Peyer's patch (tissue), 4 donors: Measurements from ENCODE around the gene PCSK5. TPM values are rescaled to one million over a fixed set of nuclear protein-coding genes. Genes with fewer than 3 reads are reported as not detected.

Source experiments
- DNase-seq, 3 donors: peaks; one replicate each; pipeline ENCODE4 v3.0.0-alpha.2; 2017 to 2019
- H3K27ac ChIP-seq, 4 donors: fragments of 200-600 bp; sonication (generic); one replicate each; pipeline ENCODE4 v1.5.1; 2016 to 2019
- H3K27me3 ChIP-seq, 2 donors: fragments of 200-600 bp; sonication (generic); one replicate each; pipeline ENCODE4 v1.5.1; 2019
- H3K36me3 ChIP-seq, 3 donors: fragments of 200-600 bp; sonication (generic); one replicate each; pipeline ENCODE4 v1.5.1; 2016 to 2019
- H3K4me1 ChIP-seq, 4 donors: fragments of 200-600 bp; sonication (generic); one replicate each; pipeline ENCODE4 v1.5.1; 2016 to 2019
- H3K4me3 ChIP-seq, 4 donors: fragments of 200-600 bp; sonication (generic); 1 replicate in 3 of 4; 2 replicates in 1 of 4; pipeline ENCODE4 v1.5.1; 2016 to 2019; ENCODE audit warnings: mild to moderate bottlenecking in 1 of 4
- H3K9me3 ChIP-seq, 4 donors: fragments of 200-600 bp; sonication (generic); one replicate each; pipeline ENCODE4 v1.5.1; 2016 to 2019; ENCODE audit warnings: mild to moderate bottlenecking in 1 of 4
- POLR2A ChIP-seq, 2 donors: fragments of 450-650 bp; IDR thresholded peaks; one replicate each; pipeline ENCODE4 v1.5.1; 2017; ENCODE audit warnings: antibody characterized with exemption in 2 of 2, mild to moderate bottlenecking in 2 of 2, moderate library complexity in 2 of 2
- total RNA-seq, 4 donors: library from RNA; depleted of rRNA; stranded (reverse); fragments of >200 nt; gene quantifications; one replicate each; pipeline ENCODE4 v1.1.0, GENCODE V29; 2016
- TF ChIP-seq, protein P1 (sequence below), 6 experiments: fragments of 450-650 bp in 4 of 6; fragments of 200-600 bp in 2 of 6; sonication (generic) in 1 of 6; IDR thresholded peaks; one replicate each; pipeline ENCODE4 v1.5.1; 2017 to 2019; ENCODE audit warnings: antibody characterized with exemption in 6 of 6, mild to moderate bottlenecking in 3 of 6, moderate library complexity in 1 of 6

The PCSK5 gene
- total RNA-seq, 4 donors from 2014 or later, result 77.6 to 488 (median 411) TPM

DNA sequence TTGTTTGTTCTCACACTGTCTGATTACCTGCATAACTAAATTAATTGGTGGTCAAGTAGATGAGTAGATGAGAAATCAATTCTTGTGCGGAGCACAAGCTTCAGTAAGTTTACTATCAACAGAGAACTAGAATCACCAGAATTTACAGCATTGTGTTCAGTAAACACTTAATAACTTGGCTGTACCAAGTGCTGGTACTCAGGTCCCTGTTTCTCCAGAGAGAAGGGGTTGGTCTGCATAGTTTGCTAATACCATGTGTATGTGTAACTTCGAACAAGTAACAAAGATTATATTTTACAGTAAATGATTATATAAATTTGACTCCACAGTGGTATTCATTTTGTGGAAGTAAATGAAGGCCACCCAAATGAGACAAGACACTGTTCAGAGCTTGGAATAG, 146.3 kb downstream of the PCSK5 start:
- DNase-seq, result no peak
- Histone ChIP-seq H3K4me3 (no peak overlapping the region), H3K36me3 (peaks cover 0 to 41% (median 0%) of the 10 kb centered on the region in 3 donors), H3K27me3 (no peaks in the 10 kb centered on the region), H3K4me1 (no peaks in the 10 kb centered on the region), H3K27ac (no peak overlapping the region), H3K9me3 (no peaks in the 10 kb centered on the region)
- TF ChIP-seq POLR2A (IDR thresholded peaks at IDR 0.05), result no peak
- TF ChIP-seq, protein P1, sequence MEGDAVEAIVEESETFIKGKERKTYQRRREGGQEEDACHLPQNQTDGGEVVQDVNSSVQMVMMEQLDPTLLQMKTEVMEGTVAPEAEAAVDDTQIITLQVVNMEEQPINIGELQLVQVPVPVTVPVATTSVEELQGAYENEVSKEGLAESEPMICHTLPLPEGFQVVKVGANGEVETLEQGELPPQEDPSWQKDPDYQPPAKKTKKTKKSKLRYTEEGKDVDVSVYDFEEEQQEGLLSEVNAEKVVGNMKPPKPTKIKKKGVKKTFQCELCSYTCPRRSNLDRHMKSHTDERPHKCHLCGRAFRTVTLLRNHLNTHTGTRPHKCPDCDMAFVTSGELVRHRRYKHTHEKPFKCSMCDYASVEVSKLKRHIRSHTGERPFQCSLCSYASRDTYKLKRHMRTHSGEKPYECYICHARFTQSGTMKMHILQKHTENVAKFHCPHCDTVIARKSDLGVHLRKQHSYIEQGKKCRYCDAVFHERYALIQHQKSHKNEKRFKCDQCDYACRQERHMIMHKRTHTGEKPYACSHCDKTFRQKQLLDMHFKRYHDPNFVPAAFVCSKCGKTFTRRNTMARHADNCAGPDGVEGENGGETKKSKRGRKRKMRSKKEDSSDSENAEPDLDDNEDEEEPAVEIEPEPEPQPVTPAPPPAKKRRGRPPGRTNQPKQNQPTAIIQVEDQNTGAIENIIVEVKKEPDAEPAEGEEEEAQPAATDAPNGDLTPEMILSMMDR (IDR thresholded peaks at IDR 0.05), result no peak

DNA sequence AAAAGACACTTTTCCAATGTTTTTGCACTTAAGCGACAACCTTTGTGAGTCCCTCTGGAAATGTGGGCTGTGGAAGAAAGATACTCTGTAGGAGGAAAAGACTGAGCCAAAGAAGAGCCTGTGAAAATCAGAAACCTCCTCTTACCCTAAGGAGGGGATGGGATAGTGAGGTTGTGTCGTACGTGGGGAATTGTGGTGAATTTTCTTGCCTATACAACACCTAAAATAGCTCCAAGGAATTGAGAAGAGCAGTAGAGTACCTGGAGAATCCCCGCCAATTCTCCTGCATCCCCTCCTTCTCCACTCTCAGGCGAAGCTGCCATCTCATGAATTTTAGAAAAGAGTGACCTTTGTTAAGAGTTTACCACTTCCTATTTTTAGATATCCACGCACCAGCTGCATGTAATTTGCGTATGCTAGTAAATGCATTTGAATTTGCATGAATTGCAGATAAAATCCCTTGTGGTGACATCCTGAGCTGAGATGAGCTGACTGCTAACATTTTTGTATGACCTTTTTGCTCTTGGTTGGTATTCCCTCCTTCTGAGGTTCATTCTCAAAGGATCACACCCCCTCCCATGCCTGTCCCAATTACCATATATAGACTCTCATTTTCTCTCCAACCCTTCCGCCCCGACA, 147.2 kb downstream of the PCSK5 start:
- no peaks in the 10 kb centered on the region for H3K27me3 ChIP-seq
- TF ChIP-seq POLR2A (IDR thresholded peaks at IDR 0.05), result no peak
- TF ChIP-seq, protein P1 (IDR thresholded peaks at IDR 0.05), result no peak
- no peak overlapping the region for H3K4me3 ChIP-seq
- H3K27ac ChIP-seq, result no peak overlapping the region
- no peaks in the 10 kb centered on the region for H3K4me1 ChIP-seq
- no peak for DNase-seq
- no peaks in the 10 kb centered on the region for H3K9me3 ChIP-seq
- peaks cover 0 to 33% (median 0%) of the 10 kb centered on the region in 3 donors for H3K36me3 ChIP-seq

DNA sequence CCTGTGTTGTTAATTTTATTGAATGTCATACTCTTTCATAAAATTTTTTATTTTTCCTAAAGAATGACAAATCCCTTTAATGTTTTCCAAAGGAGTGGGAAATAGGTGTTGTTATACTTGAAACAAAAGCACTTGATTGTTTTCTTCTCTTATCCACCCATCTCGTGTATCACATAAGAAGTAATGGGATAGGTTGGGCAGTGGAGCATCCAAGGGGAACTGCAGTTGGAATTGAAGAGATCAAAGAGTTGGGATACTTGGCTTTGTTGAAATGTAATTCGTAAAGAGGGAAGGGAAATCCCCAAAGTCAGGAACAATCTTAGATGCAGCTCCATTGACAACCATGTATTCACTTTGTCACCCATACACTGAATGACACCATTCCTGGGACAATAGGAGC, 148.0 kb downstream of the PCSK5 start:
- H3K27ac ChIP-seq, result no peak overlapping the region
- no peaks in the 10 kb centered on the region for H3K27me3 ChIP-seq
- no peak for DNase-seq
- H3K36me3 ChIP-seq, result peaks cover 0 to 32% (median 0%) of the 10 kb centered on the region in 3 donors
- H3K9me3 ChIP-seq, result no peaks in the 10 kb centered on the region
- TF ChIP-seq, protein P1 (IDR thresholded peaks at IDR 0.05), result no peak
- TF ChIP-seq POLR2A (IDR thresholded peaks at IDR 0.05), result no peak
- H3K4me3 ChIP-seq, result no peak overlapping the region
- no peaks in the 10 kb centered on the region for H3K4me1 ChIP-seq

DNA sequence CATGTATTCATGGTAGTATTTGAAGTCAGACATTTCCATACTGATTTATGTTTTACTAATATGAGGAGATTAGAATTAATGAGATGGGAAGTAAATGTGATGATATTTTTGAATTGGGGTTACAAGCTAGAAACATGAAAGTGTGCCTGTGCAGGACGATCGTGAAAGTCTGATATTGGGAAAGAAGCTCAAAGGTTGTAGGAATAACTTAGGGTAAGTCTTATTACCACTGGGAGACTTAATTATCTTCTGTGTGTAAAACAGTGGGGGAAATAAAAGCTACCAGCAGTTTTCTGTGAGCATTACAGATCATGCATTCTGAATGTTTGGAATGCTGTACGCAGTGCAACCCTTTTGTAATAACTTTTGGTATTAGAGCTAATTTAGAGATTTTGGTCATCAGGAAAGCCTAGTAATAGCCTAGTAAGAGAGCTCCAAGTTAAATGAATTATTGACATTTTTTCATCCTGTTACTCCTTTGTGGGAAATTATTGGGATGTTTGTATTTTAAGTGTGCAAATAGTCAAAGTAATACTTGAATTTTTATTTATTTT, 153.9 kb downstream of the PCSK5 start:
- H3K36me3 ChIP-seq, result no peaks in the 10 kb centered on the region
- TF ChIP-seq, protein P1 (IDR thresholded peaks at IDR 0.05), result no peak
- TF ChIP-seq POLR2A (IDR thresholded peaks at IDR 0.05), result no peak
- H3K4me1 ChIP-seq, result peaks cover 0 to 22% (median 0%) of the 10 kb centered on the region in 4 donors
- H3K4me3 ChIP-seq, result no peak overlapping the region
- H3K9me3 ChIP-seq, result no peaks in the 10 kb centered on the region
- DNase-seq, result no peak
- peak overlapping the region in 1 of 4 donors; percentile 20 for H3K27ac ChIP-seq
- H3K27me3 ChIP-seq, result no peaks in the 10 kb centered on the region

DNA sequence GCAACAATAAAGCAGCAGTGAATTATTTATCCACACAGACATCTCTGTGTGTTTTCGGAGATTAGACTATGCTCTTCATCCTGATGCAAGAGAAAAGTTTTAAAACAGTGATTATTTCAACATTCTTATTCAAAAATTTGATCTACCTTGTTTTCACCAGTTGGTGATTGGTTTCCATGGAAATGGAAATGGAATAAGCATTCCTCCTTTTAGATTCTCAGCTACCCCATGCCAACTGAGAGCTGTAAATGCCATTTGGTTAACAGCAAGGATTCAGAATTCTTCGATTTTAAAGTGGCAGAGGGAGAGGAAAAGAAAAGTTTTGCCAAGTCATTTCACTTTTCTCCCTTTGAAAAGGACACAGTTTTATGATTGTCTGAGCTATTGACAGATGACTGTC, 154.7 kb downstream of the PCSK5 start:
- Histone ChIP-seq H3K4me3 (no peak overlapping the region), H3K36me3 (no peaks in the 10 kb centered on the region), H3K4me1 (peaks cover 0 to 22% (median 0%) of the 10 kb centered on the region in 4 donors), H3K9me3 (no peaks in the 10 kb centered on the region), H3K27me3 (no peaks in the 10 kb centered on the region), H3K27ac (peak overlapping the region in 3 of 4 donors; percentile 37 to 67 (median 59))
- TF ChIP-seq, protein P1 (IDR thresholded peaks at IDR 0.05), result no peak
- no peak for TF ChIP-seq POLR2A (IDR thresholded peaks at IDR 0.05)
- DNase-seq, result no peak
